SH-SY5Y (cell line): ENCODE measurements around the gene EXOC5.

Experiments used
- GATA2 ChIP-seq: IDR thresholded peaks from 2 replicates; pipeline ENCODE4 v1.6.1; 2011; ENCODE audit warnings: mild to moderate bottlenecking, low read depth, low read length
- GATA3 ChIP-seq: IDR thresholded peaks from 2 replicates; pipeline ENCODE4 v1.6.1; 2011; ENCODE audit warnings: low read depth, mild to moderate bottlenecking, low read length, moderate library complexity

- TF ChIP-seq GATA3 (no peak), GATA2 (no peak)
Measured at GRCh38 chr14:57169901-57170300, 98.8 kb downstream of the EXOC5 start.
